OCI-M1 (cell line): Measurements from ENCODE around the gene EPHA8.

Source experiments
- DNase-seq: peaks from one replicate; lab custom pipeline; 2025; lab: John Stamatoyannopoulos, UW

Gene EPHA8

DNA sequence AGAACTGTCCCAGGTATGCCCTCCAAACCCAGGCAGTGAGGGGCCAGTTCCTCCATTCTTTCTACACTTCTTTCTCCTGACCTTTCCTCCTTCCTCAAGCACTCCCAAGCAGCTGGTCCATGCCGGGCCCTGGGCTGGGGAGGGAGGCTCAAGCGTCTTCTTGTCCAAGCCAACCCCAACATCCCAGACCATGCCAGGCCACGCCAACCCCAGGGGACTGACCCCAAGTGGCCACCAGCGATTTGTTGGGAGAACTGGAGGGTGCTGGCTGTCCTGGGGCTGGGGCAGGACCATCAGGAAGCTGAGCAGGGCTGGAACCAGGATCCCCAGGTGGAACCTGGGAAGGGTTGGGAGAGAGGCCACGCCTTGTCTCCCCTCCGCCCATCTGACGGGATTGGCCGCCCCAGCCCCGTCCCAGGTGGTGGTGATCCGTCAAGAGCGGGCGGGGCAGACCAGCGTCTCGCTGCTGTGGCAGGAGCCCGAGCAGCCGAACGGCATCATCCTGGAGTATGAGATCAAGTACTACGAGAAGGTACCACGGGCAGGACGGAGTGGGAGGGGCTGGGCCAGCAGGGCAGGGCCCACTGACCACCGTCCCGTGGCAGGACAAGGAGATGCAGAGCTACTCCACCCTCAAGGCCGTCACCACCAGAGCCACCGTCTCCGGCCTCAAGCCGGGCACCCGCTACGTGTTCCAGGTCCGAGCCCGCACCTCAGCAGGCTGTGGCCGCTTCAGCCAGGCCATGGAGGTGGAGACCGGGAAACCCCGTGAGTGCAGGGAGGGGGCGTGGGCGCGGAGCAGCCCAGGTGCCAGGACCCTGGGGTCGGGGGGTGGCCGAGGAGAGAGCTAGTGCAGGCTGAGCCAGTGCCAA, 29.9 kb downstream of the EPHA8 start:
- DNase-seq = no peak

DNA sequence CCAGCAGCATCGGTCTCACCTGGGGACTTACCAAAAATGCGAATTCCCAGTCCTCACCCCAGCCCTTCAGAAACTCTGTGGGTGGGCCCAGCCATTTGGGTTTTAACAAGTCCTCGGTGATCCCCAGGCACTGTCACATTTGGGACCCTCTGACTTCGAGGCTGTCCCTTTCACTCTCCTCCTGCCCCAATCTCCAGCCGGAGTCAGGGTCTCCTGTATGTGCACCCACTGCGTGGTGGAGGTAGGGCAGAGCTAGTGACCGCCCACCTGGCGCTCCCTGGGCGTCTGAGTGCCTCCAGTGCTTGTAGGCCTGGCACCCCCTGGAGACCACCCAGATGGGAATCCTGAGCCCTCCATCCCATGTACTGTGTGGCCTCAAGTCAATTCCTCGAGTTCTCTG, 31.1 kb downstream of the EPHA8 start:
- DNase-seq = no peak

DNA sequence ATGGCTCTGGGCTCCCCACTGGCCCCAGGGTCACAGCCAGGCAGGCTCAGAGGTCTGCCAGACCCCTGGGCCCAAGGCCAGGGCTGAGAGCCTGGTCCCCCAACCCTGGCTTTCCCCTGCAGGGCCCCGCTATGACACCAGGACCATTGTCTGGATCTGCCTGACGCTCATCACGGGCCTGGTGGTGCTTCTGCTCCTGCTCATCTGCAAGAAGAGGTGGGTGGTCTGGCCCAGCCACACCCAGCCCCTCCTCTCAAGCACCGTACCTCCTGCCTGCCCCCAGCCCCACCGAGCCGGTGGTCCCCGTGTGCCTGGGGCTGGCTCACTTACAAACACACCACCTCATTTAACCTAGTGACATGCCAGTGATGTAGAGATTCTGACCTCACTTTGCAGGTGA, 31.8 kb downstream of the EPHA8 start:
- DNase-seq = no peak

DNA sequence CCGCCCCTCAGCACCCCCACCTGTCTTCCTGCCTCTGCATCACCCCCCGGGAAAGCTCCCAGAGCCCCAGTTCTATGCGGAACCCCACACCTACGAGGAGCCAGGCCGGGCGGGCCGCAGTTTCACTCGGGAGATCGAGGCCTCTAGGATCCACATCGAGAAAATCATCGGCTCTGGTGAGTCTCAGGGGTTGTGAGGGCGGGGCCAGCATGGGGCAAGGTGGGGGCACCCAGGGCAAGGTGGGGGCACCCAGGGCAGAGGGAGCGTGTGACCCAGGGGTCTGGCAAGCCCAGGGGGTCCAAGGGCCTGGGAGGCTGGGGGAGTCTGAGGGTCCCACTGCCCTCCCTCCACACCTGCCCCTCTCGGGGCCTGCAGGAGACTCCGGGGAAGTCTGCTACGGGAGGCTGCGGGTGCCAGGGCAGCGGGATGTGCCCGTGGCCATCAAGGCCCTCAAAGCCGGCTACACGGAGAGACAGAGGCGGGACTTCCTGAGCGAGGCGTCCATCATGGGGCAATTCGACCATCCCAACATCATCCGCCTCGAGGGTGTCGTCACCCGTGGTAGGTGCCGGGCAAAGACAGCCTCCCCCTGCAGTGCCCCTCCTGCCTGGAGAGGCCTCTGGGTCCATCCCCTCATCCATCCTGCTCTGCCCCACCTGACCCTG, 34.1 kb downstream of the EPHA8 start:
- no peak for DNase-seq

DNA sequence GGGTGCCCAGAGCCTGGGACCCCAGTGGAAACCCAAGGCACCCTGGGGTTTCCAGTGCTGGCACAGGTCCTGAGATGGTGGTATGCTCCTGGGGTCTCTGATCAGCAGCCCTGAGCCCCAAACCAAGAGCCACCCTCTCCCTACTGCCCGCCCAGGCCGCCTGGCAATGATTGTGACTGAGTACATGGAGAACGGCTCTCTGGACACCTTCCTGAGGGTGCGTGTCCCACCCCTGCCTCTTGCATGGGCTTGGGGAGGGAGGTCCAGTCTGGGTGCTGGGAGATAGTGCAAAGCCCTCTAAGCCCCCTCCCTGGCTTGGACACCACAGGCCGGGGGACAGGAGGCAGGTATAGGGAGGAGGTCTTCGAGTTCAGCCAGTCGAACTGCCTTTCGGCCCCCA, 34.7 kb downstream of the EPHA8 start:
- no peak for DNase-seq

DNA sequence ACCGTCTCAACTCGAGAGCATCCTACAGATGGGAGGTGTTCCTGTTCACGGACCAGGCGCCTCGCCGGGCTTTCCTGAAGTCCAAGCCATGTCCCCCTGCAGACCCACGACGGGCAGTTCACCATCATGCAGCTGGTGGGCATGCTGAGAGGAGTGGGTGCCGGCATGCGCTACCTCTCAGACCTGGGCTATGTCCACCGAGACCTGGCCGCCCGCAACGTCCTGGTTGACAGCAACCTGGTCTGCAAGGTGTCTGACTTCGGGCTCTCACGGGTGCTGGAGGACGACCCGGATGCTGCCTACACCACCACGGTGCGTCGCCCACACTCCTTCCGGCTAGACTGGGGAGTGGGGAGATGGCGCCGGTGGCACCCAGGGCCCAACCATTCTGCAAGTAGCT, 35.4 kb downstream of the EPHA8 start:
- no peak for DNase-seq

DNA sequence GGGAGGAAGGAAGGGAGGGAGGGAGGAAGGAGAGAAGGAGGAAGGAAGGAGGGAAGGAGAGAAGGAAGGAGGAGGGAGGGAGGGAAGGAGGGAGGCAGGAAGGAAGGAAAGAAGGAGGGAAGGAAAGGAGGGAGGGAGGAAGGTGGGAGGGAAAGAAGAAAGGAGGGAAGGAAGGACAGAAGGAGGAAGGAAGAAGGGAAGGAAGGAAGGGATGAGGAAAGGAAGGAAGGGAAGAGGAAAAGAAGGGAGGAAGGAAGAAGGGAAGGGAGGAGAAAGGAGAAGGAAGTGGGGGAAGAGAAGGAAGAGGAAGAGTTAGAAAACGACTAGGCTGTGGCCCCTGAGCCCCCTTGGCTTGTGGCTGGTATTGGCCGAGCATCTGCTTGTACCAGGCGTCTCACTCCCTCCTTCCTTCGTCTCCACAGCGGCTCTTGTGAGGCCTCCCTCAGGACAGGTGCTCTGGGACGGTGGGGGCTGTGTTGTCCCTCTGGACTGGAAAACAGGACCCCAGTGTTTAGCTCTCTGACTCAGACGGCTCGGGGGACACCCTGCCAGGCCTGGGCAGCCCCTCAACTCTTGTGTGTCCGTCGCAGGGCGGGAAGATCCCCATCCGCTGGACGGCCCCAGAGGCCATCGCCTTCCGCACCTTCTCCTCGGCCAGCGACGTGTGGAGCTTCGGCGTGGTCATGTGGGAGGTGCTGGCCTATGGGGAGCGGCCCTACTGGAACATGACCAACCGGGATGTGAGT, 37.0 kb downstream of the EPHA8 start:
- no peak for DNase-seq

DNA sequence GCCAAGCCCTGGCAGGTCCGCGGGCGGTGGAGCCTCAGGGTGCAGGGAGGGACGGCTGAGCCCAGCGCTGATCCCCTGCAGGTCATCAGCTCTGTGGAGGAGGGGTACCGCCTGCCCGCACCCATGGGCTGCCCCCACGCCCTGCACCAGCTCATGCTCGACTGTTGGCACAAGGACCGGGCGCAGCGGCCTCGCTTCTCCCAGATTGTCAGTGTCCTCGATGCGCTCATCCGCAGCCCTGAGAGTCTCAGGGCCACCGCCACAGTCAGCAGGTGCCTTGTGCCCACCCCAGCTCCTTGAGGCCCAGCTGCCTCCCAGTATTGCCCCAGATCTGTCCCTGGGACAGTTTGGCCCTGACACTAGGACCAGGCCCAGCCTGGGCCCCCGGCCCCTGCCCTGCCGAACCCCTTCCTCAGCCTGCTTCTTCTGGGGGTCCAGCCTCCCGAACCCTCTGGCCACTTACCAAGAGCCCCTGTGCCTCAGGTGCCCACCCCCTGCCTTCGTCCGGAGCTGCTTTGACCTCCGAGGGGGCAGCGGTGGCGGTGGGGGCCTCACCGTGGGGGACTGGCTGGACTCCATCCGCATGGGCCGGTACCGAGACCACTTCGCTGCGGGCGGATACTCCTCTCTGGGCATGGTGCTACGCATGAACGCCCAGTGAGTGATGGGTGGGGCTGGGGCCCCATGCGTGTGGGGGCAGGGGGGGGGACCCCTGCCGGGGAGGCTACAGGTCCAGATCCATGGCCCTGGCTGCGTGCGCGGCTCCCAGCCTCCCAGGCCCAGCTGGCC, 37.7 kb downstream of the EPHA8 start:
- no peak for DNase-seq

DNA sequence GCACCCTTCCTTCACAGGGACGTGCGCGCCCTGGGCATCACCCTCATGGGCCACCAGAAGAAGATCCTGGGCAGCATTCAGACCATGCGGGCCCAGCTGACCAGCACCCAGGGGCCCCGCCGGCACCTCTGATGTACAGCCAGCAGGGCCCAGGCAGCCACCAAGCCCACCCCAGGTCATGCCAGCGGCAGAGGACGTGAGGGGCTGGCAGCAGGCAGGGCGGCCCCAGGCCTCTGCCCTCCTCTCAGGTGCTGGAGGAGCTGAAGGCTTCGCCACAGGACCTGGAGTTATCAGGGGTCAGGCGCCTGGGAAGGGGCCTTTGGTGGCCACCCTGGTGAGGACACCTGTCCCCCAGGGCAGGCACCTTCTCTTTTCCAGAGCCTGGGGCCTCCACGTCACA, 38.3 kb downstream of the EPHA8 start:
- DNase-seq = no peak

DNA sequence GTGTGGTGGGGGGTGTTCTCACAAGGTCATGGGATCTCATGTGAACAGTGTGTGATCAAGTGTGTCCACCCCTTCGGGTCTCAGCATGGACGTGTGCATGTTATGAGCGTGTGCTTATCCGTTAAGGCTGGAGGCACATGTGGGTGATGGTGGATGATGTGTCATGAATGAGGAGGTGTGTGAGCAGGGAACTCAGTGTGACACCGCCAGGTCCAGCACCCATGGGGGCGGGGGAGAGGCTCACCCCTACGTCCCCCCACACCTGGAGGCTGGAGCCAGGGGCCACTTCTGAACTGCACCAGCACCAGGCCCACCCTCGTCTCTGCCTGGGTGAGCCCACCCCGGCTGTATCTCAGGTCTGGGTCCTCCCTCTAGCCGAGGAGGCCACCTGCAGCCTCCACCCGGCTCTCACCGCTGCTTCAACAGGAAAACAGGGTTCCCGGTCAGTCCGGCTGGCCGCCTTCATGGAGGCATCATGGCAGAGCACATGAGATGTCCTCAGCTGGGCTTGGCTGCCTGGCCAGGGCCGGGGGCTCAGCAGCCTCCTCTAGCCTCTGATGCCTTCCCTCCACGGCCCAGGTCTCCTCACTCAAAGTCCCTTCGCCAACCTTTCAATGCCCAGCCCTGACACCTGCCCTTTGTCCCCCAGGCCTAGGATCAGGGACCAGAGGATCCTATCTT, 38.9 kb downstream of the EPHA8 start:
- no peak for DNase-seq

DNA sequence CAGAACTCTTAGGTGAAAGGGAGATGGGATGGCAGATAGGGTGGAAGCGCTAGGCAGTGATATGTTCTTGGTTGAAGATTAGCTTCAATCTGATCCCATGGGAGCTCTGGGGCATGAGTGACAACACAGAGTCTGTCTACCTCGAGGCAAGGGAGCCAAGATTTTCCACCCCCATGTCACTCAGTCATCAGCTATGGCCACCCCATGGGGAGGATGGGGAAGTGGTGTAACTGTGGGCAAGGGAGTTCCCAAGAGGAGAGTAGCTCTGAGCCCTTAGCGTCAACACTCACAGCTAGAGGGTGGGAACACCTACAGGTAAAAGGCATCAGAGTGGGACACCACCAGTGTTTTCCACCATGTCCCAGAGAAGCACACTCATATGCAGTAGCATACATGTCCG, 42.9 kb downstream of the EPHA8 start:
- DNase-seq = no peak

DNA sequence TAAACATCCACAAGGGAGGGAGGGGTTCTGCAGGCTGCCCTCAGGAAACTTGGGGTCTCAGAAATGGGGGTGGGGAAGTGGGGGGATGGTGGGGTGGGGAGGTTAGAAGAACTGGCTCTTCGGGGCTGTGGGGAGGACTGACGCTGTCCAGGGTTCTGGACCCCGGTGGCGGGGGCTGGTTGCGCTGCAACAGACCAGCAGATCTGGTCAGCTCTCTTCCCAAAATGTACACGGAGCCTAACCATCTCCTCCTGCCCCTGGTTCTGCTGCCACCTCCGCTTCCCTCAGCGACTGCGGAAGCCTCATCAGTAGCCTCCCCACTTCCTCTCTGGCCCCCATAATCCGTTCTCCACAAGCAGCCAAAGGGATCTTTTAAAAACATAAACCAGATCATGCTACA, 43.9 kb downstream of the EPHA8 start:
- no peak for DNase-seq

DNA sequence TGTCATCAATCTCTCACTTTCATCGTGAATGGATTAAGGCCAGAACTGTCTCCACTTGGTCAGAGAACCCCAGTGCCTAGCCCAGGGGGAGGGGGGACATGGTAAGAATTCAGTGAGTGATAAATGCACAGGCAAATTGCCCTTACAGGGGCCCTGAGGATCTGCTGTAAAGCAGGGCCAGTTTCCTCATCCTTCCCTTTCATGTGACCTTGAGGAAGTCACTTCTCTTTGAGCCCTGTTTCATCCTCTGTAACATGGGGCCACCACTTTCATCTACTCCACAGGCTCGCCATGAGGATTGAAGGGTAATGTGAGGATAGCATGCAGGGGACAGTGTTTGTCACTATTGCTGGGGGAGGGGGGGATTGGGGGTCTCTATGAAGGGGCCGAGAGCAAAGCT, 45.1 kb downstream of the EPHA8 start:
- DNase-seq = no peak

DNA sequence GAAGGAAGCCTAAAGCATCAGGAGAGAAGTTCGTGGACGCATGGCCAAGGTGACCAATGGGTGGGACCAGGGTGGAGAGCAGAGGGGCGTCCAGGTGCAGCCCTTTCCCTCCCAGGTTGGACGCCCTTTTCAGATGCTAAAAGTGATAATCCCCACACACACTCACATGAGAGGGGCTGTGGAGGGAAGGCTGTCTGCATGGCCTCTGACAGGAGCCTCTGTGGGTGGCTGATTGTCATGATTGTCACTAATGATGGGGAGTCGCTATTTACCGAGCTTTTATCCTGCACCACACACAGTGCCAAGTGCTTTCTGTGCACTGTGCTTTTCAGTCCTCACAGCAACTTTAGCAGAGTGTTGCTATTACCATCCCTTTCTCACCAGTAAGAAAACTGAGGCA, 46.0 kb downstream of the EPHA8 start:
- DNase-seq = no peak

DNA sequence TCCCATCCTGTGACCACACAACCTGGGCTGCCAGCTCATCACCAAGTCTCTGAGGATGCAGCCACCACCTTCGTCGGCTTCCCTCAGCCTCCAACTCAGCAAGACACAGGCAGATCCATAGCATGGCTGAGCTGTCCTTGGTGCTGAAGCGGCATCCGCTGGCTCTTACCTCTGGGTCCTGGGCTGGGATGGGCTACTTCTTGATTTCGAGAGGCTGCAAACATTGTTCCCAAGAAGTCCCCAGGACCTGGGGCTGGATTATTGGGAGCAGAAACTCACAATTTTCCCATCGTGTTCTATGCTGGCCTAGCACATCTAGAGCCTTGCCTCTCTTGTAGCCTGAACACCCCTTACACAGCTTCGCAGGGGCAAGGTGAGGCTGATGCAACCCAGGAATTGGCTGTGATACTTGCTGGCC, 48.2 kb downstream of the EPHA8 start:
- peak; percentile 64 for DNase-seq

DNA sequence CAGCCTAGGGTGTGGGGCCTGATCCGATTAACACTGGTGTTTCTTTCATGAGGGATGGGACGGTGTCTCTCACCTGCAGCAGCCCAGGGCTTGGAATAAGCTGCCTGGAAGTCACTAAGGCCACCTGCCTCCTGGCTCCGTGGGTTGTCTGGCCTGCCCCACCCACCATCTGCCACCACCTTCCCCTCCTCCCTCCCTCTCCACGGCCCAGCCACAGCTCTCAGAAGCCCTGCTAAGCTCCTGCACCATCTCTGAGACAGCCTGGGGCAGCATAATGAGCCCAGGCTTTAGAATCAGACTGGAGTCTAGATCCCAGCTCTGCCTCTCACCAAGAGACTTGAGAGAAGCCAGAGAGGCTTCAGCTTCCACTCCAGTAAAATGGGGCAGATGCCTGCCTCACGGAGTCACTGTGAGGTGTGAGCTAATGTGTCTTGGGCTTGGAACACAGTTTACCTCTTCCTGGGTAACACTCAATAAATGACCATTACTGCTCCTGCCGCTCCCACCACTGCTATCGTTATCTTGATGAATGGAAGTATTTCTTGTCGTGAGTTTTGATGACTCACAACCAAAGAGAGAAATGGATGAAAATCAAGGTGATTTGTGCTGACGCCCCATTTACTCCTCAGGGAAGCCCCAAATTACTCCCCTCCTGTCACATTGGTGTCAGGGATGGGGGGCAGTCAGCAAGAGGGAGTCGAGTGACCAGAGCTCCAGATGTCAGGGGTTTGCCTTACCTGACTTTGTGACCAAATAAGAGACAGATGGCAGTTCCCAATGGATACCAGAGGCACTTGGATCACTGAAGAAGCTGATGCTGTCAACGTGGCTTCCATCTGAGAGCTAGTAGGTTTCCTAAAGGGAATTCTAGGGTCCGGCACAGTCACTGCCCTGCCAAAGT, 49.6 kb downstream of the EPHA8 start:
- no peak for DNase-seq

DNA sequence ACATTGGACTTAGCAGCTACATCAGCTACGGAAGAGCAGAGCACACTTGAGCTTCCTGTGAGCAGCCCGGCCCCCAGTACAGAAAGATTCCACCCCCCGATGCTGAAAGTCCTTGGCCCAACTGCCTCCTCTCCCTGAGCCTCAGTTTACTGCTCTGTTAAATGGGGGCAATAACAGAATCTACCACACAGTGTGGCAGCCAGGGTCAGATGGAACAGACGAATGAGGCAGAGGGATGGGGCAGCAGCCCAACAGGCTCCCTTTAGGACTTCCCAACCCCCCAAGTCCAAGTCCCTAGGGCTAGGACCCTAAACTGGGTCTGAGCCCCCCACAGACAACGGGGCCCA, 50.3 kb downstream of the EPHA8 start:
- no peak for DNase-seq

DNA sequence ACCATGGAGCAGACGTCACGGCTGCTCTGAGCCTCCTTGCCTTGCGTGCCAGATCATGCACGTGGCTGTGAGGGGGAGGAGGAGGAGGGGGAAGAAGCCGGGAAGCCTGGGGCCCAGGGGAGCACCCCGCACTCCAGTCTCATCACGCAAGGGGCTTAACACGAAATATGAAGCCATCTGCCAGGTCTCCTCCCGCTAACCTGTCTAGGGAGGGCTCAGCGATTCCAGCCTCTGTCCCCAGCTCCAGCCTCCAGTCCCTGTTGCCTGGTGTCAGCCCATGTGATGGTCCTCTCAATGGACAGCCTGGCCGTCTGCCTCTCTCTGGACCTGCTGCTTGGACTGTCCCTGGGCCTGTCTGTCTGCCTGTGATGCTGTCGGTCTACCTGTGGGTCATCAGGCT, 50.7 kb downstream of the EPHA8 start:
- no peak for DNase-seq

DNA sequence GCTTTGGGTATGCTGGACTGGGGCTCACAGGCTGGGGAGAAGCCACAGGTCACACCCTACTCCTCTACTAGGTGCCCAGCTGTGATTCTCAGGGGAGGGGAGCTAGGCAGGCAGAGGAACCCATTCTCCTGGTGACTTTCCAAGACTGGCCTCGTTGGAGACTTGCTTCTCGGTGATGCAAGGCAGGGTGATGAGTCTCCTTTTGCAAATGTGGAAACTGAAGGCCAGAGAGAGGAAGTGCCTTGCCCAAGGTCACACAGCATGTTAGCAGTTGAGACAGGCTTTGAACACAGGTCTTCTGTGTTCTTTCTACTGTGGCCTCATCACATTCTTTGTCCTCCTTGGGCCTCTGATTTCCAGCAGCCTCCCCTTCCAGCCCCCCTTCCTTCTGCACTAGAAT, 52.6 kb downstream of the EPHA8 start:
- no peak for DNase-seq

DNA sequence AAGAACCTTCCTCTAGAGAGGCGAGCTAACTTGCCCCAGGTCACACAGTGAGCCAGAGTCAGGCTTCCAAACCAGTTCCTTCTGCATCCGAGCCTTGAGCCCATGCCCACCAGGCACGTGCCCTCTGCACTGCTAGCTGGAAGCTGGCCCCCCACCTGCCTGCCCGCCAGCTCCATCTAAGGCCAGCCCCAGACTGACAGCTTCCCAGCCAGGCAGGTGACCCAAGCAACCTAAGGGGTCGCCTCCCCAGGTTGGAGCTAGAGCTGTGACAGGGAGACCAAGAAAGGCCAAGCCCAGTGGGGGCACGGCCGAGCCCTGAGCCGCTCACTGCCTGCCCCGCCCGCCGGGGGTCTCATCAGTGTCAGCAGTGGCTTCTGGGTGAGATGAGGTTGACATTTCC, 53.3 kb downstream of the EPHA8 start:
- no peak for DNase-seq

DNA sequence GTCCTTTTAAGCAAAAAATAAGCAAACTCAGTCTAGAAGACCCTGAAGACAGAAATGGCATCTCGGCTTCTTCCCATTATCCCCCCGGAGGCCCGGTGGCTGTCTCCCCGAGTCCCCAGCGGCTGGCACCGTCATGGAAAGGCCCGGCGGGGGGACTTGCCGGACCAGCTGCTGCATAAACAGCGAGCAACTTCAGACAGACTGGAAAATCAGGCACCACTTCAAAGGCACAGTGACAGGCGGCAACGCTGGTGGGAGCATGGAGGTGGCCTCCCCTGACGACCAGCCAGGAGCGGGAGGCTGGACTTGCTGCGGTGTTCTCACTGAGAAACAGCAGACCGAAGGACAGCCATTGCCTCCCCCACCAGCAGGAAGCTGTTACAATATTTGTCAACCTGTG, 54.8 kb downstream of the EPHA8 start:
- no peak for DNase-seq
